SU-DHL-6 (cell line): ENCODE results near the gene DCDC2C.
"Not testable (repeated sequence)": the region's sequence is repeated elsewhere in the genome, so short reads cannot be mapped to it uniquely, and the experiment has no call there.

Experiments used
- H2AFZ ChIP-seq: fragments of 200-600 bp; sonication (generic); 2 replicates; pipeline ENCODE4 v1.6.1; 2014; ENCODE audit warnings: low read depth, mild to moderate bottlenecking, moderate library complexity, mixed read lengths, antibody characterized with exemption, low read length; ENCODE audit not compliant: severe bottlenecking
- H3F3A ChIP-seq: fragments of 200-600 bp; shearing (Covaris generic); 2 replicates; pipeline ENCODE4 v1.6.0; 2016; ENCODE audit warnings: antibody characterized with exemption, mild to moderate bottlenecking; ENCODE audit not compliant: insufficient read depth
- H3K27ac ChIP-seq: fragments of 200-600 bp; sonication (generic); 2 replicates; pipeline ENCODE4 v1.5.1; 2016; ENCODE audit warnings: low read depth, mild to moderate bottlenecking, low read length, moderate library complexity, mixed read lengths
- H3K27me3 ChIP-seq: fragments of 200-600 bp; sonication (generic), shearing (Covaris generic); 2 replicates; pipeline ENCODE4 v1.6.0; 2014; ENCODE audit warnings: mild to moderate bottlenecking, low read length
- H3K36me3 ChIP-seq: fragments of 200-600 bp; sonication (generic); 2 replicates; pipeline ENCODE4 v1.6.1; 2014; ENCODE audit warnings: mild to moderate bottlenecking, low read length, mixed read lengths
- H3K4me2 ChIP-seq: fragments of 300-600, 200-600 bp; shearing (Covaris generic), sonication (generic); 2 replicates; pipeline ENCODE4 v1.6.0; 2014; ENCODE audit warnings: low read length, low read depth, mild to moderate bottlenecking; ENCODE audit not compliant: poor library complexity, severe bottlenecking
- H3K4me3 ChIP-seq: fragments of 200-600 bp; sonication (generic); 2 replicates; pipeline ENCODE4 v1.5.1; 2014; ENCODE audit warnings: antibody characterized with exemption, low read length, mild to moderate bottlenecking, mixed read lengths; ENCODE audit not compliant: insufficient read depth, poor library complexity, severe bottlenecking
- H3K79me2 ChIP-seq: fragments of 200-600 bp; sonication (generic); 2 replicates; pipeline ENCODE4 v1.6.1; 2014; ENCODE audit warnings: mild to moderate bottlenecking, low read length, moderate library complexity; ENCODE audit not compliant: insufficient read depth
- H3K9ac ChIP-seq: fragments of 200-600 bp; sonication (generic); 2 replicates; pipeline ENCODE4 v1.7.0; 2014; ENCODE audit warnings: mild to moderate bottlenecking, low read length
- H3K9me2 ChIP-seq: fragments of 200-600 bp; sonication (generic); replicated peaks from 2 replicates; pipeline ENCODE4 v1.6.1; 2014; ENCODE audit warnings: low read length; ENCODE audit not compliant: insufficient read depth
- H3K9me3 ChIP-seq: fragments of 200-600 bp; sonication (generic); 2 replicates; pipeline ENCODE4 v1.6.1; 2014; ENCODE audit warnings: low read length, mixed read lengths; ENCODE audit not compliant: insufficient read depth
- H4K20me1 ChIP-seq: fragments of 200-600 bp; sonication (generic); 2 replicates; pipeline ENCODE4 v1.6.1; 2014; ENCODE audit warnings: low read depth, mild to moderate bottlenecking, antibody characterized with exemption, low read length, moderate library complexity, mixed read lengths
- EZH2phosphoT487 ChIP-seq: fragments of 200-600 bp; sonication (generic), shearing (Covaris generic); conservative IDR thresholded peaks from 2 replicates; pipeline ENCODE4 v1.6.1; 2018; ENCODE audit warnings: mild to moderate bottlenecking, antibody characterized with exemption, low read length, moderate library complexity, mixed read lengths
- TF ChIP-seq, protein P1 (sequence below): fragments of 200-600 bp; sonication (generic); IDR thresholded peaks from one replicate; pipeline ENCODE4 v1.5.1; 2017; ENCODE audit warnings: antibody characterized with exemption, mild to moderate bottlenecking, low read length, moderate library complexity; ENCODE audit not compliant: insufficient read depth, poor library complexity, severe bottlenecking

Gene DCDC2C

DNA sequence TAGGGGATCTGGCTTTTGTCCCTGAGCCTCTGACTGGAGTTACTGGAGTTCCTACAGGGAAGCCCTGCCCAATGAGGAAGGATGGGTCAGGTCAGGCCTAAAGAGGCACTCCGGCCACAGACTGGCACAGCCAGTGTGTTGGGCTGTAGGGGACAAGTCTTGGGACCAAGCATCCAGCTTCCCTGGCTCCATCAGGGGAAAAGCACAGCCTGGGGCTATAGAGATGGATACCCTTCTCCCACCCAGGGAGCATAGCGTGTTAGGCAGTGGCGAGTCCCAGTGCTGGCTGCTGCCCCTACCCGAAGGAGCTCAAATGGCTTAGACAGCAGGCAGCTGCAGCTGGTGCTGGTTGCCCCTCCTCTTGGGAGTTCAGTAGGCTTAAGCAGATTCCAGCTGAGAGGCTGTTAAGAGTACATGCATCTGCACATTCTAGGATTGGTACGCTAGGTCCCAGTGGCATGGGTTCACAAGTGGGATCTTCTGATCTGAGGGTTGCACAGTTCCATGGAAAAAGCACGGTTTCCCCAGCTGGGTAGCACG, 111.4 kb downstream of the DCDC2C start:
- no peak overlapping the region for H3K9ac ChIP-seq
- H3F3A ChIP-seq: no peaks in the 10 kb centered on the region
- TF ChIP-seq, protein P1, sequence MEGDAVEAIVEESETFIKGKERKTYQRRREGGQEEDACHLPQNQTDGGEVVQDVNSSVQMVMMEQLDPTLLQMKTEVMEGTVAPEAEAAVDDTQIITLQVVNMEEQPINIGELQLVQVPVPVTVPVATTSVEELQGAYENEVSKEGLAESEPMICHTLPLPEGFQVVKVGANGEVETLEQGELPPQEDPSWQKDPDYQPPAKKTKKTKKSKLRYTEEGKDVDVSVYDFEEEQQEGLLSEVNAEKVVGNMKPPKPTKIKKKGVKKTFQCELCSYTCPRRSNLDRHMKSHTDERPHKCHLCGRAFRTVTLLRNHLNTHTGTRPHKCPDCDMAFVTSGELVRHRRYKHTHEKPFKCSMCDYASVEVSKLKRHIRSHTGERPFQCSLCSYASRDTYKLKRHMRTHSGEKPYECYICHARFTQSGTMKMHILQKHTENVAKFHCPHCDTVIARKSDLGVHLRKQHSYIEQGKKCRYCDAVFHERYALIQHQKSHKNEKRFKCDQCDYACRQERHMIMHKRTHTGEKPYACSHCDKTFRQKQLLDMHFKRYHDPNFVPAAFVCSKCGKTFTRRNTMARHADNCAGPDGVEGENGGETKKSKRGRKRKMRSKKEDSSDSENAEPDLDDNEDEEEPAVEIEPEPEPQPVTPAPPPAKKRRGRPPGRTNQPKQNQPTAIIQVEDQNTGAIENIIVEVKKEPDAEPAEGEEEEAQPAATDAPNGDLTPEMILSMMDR: no peak
- TF ChIP-seq EZH2phosphoT487: no peak
- no peak overlapping the region for H2AFZ ChIP-seq
- H3K4me3 ChIP-seq: no peak overlapping the region
- no peak overlapping the region for H3K4me2 ChIP-seq
- H3K27me3 ChIP-seq: no peaks in the 10 kb centered on the region
- H3K36me3 ChIP-seq: no peaks in the 10 kb centered on the region
- H3K9me3 ChIP-seq: peaks cover 6% of the 10 kb centered on the region; the same call in 1 of the 2 replicates
- no peak overlapping the region for H3K27ac ChIP-seq
- no peaks in the 10 kb centered on the region for H3K79me2 ChIP-seq
- H3K9me2 ChIP-seq: no peaks in the 10 kb centered on the region
- H4K20me1 ChIP-seq: no peaks in the 10 kb centered on the region

DNA sequence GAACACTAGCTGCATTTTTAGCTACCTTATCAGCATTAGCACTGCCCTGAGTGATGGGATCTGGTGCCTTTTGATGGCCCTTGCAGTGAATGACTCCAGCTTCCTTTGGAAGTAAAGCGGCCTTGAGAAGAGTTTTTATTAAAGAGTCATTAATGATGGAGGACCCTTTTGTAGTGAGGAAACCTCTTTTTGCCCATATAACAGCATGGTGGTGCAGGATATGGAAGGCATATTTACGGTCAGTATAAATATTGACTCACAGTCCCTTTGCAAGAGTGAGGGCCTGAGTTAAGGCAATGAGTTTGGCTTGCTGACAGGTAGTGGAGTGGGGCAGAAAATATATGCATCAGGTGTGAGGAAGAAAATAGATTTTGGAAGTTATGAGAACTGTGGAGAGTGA, 113.8 kb downstream of the DCDC2C start:
- not testable (repeated sequence) for H3F3A ChIP-seq, H3K79me2 ChIP-seq, H3K36me3 ChIP-seq, H2AFZ ChIP-seq, H4K20me1 ChIP-seq, H3K4me2 ChIP-seq, H3K9ac ChIP-seq, H3K9me3 ChIP-seq, H3K27ac ChIP-seq, H3K9me2 ChIP-seq, H3K27me3 ChIP-seq, H3K4me3 ChIP-seq

DNA sequence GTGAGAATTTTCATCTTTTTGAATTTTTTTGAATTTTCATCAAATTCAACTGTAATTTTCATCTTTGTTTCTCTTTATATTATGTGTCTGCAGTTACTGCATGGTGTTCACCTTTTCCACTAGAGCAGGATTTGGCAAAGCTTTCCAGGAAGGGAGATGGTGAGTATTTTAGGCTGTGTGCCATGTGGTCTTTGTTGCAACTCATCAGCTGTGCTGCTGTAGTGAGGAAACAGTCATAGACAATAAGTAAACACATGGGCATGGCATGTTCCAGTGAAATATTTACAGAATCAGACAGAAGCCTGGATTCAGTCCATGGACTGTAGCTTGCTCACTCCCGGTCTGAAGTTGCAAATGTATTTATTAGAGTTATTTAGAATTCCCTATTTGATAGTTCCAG, 120.4 kb downstream of the DCDC2C start:
- Histone ChIP-seq H3K4me2 (no peak overlapping the region), H3K79me2 (no peaks in the 10 kb centered on the region), H3K27ac (no peak overlapping the region), H3K36me3 (no peaks in the 10 kb centered on the region), H3K9ac (no peak overlapping the region), H3K9me3 (no peaks in the 10 kb centered on the region), H3K27me3 (no peaks in the 10 kb centered on the region), H3F3A (no peaks in the 10 kb centered on the region), H3K9me2 (no peaks in the 10 kb centered on the region), H2AFZ (no peak overlapping the region), H3K4me3 (no peak overlapping the region), H4K20me1 (no peaks in the 10 kb centered on the region)
- TF ChIP-seq EZH2phosphoT487: no peak
- TF ChIP-seq, protein P1: no peak

DNA sequence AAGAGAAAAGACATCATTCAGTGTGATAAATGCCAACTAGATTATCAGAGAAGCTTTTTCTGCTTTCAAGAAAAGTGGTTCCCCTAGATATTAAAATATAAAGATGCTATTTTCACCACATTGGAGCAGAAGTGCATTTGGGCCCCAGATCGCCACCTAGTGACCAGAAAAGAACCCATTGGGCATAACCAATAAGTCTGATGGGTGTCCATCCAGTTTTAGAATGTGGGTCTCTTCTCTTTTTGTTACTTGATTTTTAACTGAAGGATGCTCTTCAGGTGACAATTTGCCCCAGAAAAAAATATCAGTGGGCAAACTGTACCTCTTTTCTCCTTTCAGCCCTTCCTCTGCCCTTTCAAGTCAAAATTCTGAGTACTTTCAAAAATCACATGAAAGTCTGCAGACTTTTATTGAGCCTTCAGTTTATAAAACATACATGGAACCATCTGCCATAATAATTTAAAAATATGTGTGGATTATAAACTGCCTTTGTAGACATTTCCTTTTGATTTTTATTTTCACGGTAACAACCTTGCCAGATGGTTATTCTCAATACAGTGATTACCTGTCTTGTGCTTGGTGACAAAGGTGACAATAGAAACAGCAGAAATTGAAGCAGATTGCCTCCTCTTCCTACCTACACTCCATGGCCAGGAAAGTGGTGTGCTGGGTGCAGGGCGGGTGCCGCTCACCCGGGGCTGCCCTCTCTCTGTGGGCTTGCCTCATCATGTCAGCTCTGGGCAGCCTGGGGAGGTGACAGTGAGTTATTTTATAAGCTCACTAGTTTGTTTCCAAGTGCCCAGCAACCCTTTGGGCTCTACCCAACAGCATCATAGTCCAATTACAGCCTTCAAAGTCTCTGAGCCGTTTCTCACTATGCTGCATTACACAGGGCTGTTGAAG, 124.5 kb downstream of the DCDC2C start:
- Histone ChIP-seq H3F3A (no peaks in the 10 kb centered on the region), H2AFZ (no peak overlapping the region), H3K27me3 (no peaks in the 10 kb centered on the region), H3K36me3 (no peaks in the 10 kb centered on the region), H4K20me1 (no peaks in the 10 kb centered on the region), H3K4me3 (no peak overlapping the region), H3K9me2 (no peaks in the 10 kb centered on the region), H3K79me2 (no peaks in the 10 kb centered on the region), H3K27ac (no peak overlapping the region), H3K4me2 (no peak overlapping the region), H3K9me3 (no peaks in the 10 kb centered on the region), H3K9ac (no peak overlapping the region)
- no peak for TF ChIP-seq EZH2phosphoT487
- TF ChIP-seq, protein P1: peak; percentile 62
